ENCODE data around the gene CSH1.

GRCh38 chr17:63916566-63917185, 20.3 kb upstream of the CSH1 start:
- no peak for TF ChIP-seq POLR2A (IDR thresholded peaks at IDR 0.05)
- no peak for TF ChIP-seq CTCF (IDR thresholded peaks at IDR 0.05)
